ENCODE results near the gene ERCC1. TPM values are rescaled to one million over a fixed set of nuclear protein-coding genes. Genes with fewer than 3 reads are reported as not detected.

ERCC1 gene
- total and polyA plus RNA-seq, 2 of the 13 experiments (the other 11 are each of a cell fraction or from before 2014, with no cell fraction given) = 40.0 to 66.4 TPM

- TF ChIP-seq ZNF614 (CRISPR knock-in tag; IDR thresholded peaks at IDR 0.05; ENCODE audit: borderline replicate concordance) (no peak; the same call in 1 of the 2 replicates), BHLHE40 (IDR thresholded peaks at IDR 0.05; ENCODE audit: low read length) (0 out of 2 replicates have a peak, but pooled peaks have one; percentile 27), SOX5 (CRISPR knock-in tag; IDR thresholded peaks at IDR 0.05; ENCODE audit: borderline replicate concordance) (peak; percentile 19; the same call in 1 of the 2 replicates), ZNF790 (CRISPR knock-in tag; IDR thresholded peaks at IDR 0.05; ENCODE audit: borderline replicate concordance) (no peak), ZNF34 (CRISPR knock-in tag; IDR thresholded peaks at IDR 0.05; ENCODE audit: borderline replicate concordance) (no peak), ZNF770 (CRISPR knock-in tag; IDR thresholded peaks at IDR 0.05) (no peak), RFXAP (CRISPR knock-in tag; IDR thresholded peaks at IDR 0.05; ENCODE audit: borderline replicate concordance) (no peak), ATF5 (CRISPR knock-in tag; IDR thresholded peaks at IDR 0.05; ENCODE audit: low read depth) (no peak), PRDM10 (CRISPR knock-in tag; IDR thresholded peaks at IDR 0.05; ENCODE audit: low read depth) (peak; percentile 69; the same call in 1 of the 2 replicates), HOXA3 (CRISPR knock-in tag; IDR thresholded peaks at IDR 0.05) (peak; percentile 57), NFKBIZ (CRISPR knock-in tag; IDR thresholded peaks at IDR 0.05) (no peak), ETV6 (CRISPR knock-in tag; conservative IDR thresholded peaks at IDR 0.05) (no peak), JUN (CRISPR knock-in tag; IDR thresholded peaks at IDR 0.05) (no peak), ATAD3A (CRISPR knock-in tag; IDR thresholded peaks at IDR 0.05) (no peak), ZNF75D (CRISPR knock-in tag; IDR thresholded peaks at IDR 0.05; ENCODE audit: borderline replicate concordance) (no peak), MZF1 (CRISPR knock-in tag; IDR thresholded peaks at IDR 0.05; ENCODE audit: borderline replicate concordance) (no peak), IRX3 (CRISPR knock-in tag; IDR thresholded peaks at IDR 0.05; ENCODE audit: borderline replicate concordance, low read depth) (no peak), SOX6 (IDR thresholded peaks at IDR 0.05) (no peak), SOX6 (CRISPR knock-in tag; IDR thresholded peaks at IDR 0.05) (no peak), MIXL1 (CRISPR knock-in tag; IDR thresholded peaks at IDR 0.05) (no peak), ZNF441 (CRISPR knock-in tag; IDR thresholded peaks at IDR 0.05; ENCODE audit: borderline replicate concordance) (peak; percentile 20; the same call in 1 of the 2 replicates), ZNF432 (CRISPR knock-in tag; IDR thresholded peaks at IDR 0.05; ENCODE audit: borderline replicate concordance) (no peak), ZNF333 (CRISPR knock-in tag; IDR thresholded peaks at IDR 0.05; ENCODE audit: borderline replicate concordance) (no peak; the same call in 1 of the 2 replicates)
Observed at GRCh38 chr19:45404557-45405434, 18.9 kb downstream of the ERCC1 start, which contains the start of gene PPP1R13L (continued).
